Measurements from ENCODE around the gene GRID2. TPM values are rescaled to one million over a fixed set of nuclear protein-coding genes. Genes with fewer than 3 reads are reported as not detected.

Gene GRID2
- polyA plus RNA-seq, 1 of the 3 experiments (the other 2 are of a cell fraction), result not detected

DNA sequence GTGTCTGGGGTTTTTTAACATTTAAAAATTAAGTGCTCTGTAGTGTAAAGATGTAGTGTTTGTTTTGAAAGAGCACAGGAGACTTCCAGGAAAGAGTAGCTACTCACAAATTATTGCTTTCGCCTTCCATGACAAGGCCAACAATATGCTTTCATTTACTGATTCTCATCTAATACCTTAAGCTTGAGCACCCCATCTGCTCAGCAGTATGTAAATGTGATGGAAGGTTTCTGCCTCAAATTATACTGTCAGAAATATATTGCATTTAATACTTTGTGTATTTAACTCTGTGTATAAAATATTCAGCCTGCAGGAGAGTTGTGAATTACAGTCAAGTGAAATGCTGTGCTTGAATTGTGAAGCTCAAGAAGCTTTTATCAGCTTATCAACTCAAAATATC is 1228.5 kb downstream of the GRID2 start:
- ChIA-PET CTCF (interaction anchor here (0.8 to 1.0 kb wide), 2 partner anchors 12 to 138 kb away, joined by 3 read pairs; no protein-coding TSS in a partner anchor), POLR2A (interaction anchor here (0.6 kb wide), 1 partner anchor 325 kb away, joined by 3 read pairs; no protein-coding TSS in a partner anchor)
- 83% methylated on average over 1 of the region's 1 CpG for WGBS (ENCODE audit: low lambda C conversion rate)

More for the DNA sequence above, 1228.5 kb downstream of the GRID2 start:
- no peaks in the 10 kb centered on the region for H4K20me1 ChIP-seq (ENCODE audit: insufficient read depth)
- H3K4me2 ChIP-seq, result no peak overlapping the region
- TF ChIP-seq ELF1 (IDR thresholded peaks at IDR 0.05), result no peak
- no peak for TF ChIP-seq GABPA (IDR thresholded peaks at IDR 0.05; ENCODE audit: low read depth)
- TF ChIP-seq RXRA (IDR thresholded peaks at IDR 0.05; ENCODE audit: borderline replicate concordance, low read depth), result no peak
- no peak for TF ChIP-seq RCOR1 (IDR thresholded peaks at IDR 0.05; ENCODE audit: low read length)
- TF ChIP-seq, protein P1, sequence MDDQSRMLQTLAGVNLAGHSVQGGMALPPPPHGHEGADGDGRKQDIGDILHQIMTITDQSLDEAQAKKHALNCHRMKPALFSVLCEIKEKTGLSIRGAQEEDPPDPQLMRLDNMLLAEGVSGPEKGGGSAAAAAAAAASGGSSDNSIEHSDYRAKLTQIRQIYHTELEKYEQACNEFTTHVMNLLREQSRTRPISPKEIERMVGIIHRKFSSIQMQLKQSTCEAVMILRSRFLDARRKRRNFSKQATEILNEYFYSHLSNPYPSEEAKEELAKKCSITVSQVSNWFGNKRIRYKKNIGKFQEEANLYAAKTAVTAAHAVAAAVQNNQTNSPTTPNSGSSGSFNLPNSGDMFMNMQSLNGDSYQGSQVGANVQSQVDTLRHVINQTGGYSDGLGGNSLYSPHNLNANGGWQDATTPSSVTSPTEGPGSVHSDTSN (IDR thresholded peaks at IDR 0.05), result no peak
- TF ChIP-seq, protein P2, sequence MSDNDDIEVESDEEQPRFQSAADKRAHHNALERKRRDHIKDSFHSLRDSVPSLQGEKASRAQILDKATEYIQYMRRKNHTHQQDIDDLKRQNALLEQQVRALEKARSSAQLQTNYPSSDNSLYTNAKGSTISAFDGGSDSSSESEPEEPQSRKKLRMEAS (IDR thresholded peaks at IDR 0.05; ENCODE audit: low read depth), result no peak
- TF ChIP-seq SIN3A (IDR thresholded peaks at IDR 0.05; ENCODE audit: borderline replicate concordance, low read depth, low read length), result no peak
- TF ChIP-seq, protein P3, sequence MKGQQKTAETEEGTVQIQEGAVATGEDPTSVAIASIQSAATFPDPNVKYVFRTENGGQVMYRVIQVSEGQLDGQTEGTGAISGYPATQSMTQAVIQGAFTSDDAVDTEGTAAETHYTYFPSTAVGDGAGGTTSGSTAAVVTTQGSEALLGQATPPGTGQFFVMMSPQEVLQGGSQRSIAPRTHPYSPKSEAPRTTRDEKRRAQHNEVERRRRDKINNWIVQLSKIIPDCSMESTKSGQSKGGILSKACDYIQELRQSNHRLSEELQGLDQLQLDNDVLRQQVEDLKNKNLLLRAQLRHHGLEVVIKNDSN (IDR thresholded peaks at IDR 0.05; ENCODE audit: borderline replicate concordance, low read depth), result no peak
- no peak for TF ChIP-seq TAF1 (IDR thresholded peaks at IDR 0.05; ENCODE audit: borderline replicate concordance, low read depth, low read length)
- no peak for TF ChIP-seq CHD2 (IDR thresholded peaks at IDR 0.05; ENCODE audit: low read length, partially characterized antibody)
- TF ChIP-seq MXI1 (IDR thresholded peaks at IDR 0.05; ENCODE audit: low read depth, low read length), result no peak
- TF ChIP-seq TEAD4 (IDR thresholded peaks at IDR 0.05; ENCODE audit: borderline replicate concordance, insufficient read depth), result no peak
- TF ChIP-seq EP300 (IDR thresholded peaks at IDR 0.05; ENCODE audit: borderline replicate concordance in 1 of 2, low read depth in 1 of 2, low read length in 1 of 2), result no peak
- TF ChIP-seq EZH2phosphoT487 (IDR thresholded peaks at IDR 0.05; ENCODE audit: borderline replicate concordance, low read depth), result no peak
- no peak for TF ChIP-seq RFX5 (IDR thresholded peaks at IDR 0.05; ENCODE audit: low read length)
- TF ChIP-seq CTCF (IDR thresholded peaks at IDR 0.05), result no peak
- TF ChIP-seq IRF3 (IDR thresholded peaks at IDR 0.05; ENCODE audit: low read depth, low read length), result no peak
- DNase-seq, result no peak
- H3K27ac ChIP-seq (ENCODE audit: low read depth in 2 of 2, low read length in 1 of 2), result no peak overlapping the region
- no peaks in the 10 kb centered on the region for H3K4me1 ChIP-seq (ENCODE audit: control insufficient read depth in 1 of 2, insufficient read depth in 2 of 2, low read depth in 1 of 2, low read length in 1 of 2)
- H3K9ac ChIP-seq, result no peak overlapping the region
- no peak overlapping the region for H2AFZ ChIP-seq (ENCODE audit: low read depth)
- no peaks in the 10 kb centered on the region for H3F3A ChIP-seq (replicated peaks; ENCODE audit: insufficient read depth)
- no peaks in the 10 kb centered on the region for H3K36me3 ChIP-seq (replicated peaks in 1 of 2; ENCODE audit: control insufficient read depth in 1 of 2, insufficient read depth in 2 of 2, low read length in 1 of 2)
- H3K27me3 ChIP-seq (ENCODE audit: insufficient read depth), result no peaks in the 10 kb centered on the region
- no peaks in the 10 kb centered on the region for H3K79me2 ChIP-seq (ENCODE audit: insufficient read depth)
- H3K9me2 ChIP-seq, result no peaks in the 10 kb centered on the region
- H3K9me3 ChIP-seq, result no peaks in the 10 kb centered on the region
- no peak overlapping the region for H3K4me3 ChIP-seq (ENCODE audit: low read depth in 2 of 2, low read length in 1 of 2)

All from SK-N-SH (cell line).